Mammary epithelial cell (primary cell): ENCODE measurements around the gene KRT81.

Experiments used
- CTCF ChIP-seq, 2 donors: IDR thresholded peaks in 1 of 2; conservative IDR thresholded peaks in 1 of 2; 2 replicates each; pipeline ENCODE4 v1.5.1; 2011 to 2012; ENCODE audit warnings: inconsistent platforms in 2 of 2, low read length in 2 of 2, mild to moderate bottlenecking in 2 of 2, control low read depth in 1 of 2, low read depth in 1 of 2; ENCODE audit not compliant: insufficient read depth in 1 of 2; ENCODE audit errors: extremely low read depth in 1 of 2
- EZH2 ChIP-seq: IDR thresholded peaks from 2 replicates; pipeline ENCODE4 v1.6.1; 2012; ENCODE audit warnings: low read length, inconsistent platforms, borderline replicate concordance

DNA sequence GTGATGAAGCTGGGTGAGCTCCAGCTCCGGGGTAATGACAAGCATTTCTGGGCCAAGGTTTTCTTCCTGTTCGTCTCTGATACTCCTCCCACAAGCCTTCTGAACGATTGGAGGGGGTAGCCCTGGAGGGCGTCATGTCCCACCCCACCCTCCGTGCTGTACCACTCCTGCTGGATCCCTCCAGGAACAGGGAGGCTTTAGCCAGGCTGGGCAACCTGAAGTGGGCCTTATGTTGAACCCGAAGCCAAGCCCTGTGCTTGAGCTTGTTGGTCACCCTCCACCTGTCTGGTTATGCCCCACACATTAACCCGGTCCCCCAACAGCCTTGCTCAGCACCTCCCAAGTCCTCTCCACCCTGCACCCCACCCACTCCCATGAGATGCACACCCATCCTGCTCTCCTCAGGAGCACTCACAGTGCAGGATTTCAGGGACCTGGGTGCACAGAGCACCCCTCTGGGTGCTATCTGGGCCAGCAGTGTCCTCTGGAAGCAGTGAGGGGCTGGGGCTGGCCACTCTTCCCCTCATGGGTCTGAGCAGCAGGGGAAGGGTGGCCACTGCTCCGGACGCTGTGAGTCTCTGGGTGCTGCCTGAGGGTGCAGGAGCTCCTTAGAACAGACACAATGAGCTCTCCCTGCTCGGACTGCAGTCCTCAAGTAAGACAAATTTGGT is 36.6 kb upstream of the KRT81 start:
- TF ChIP-seq CTCF (conservative IDR thresholded peaks at IDR 0.05 in 1 of 2, IDR thresholded peaks at IDR 0.05 in 1 of 2; ENCODE audit: extremely low read depth in 1 of 2, insufficient read depth in 1 of 2, low read depth in 1 of 2, low read length in 2 of 2) (no peak), EZH2 (no peak)
